Omental fat pad (tissue), 4 donors: ENCODE measurements around the gene RALB. TPM values are rescaled to one million over a fixed set of nuclear protein-coding genes. Genes with fewer than 3 reads are reported as not detected.
A peak's percentile ranks its signal among the peaks of the same experiment; 100 is the strongest.

ENCODE experiments used
- ATAC-seq: fragments of 150-250 bp; one replicate; pipeline ENCODE4 v1.9.1; 2016; ENCODE audit warnings: mild to moderate bottlenecking, moderate library complexity; ENCODE audit not compliant: low FRiP score
- DNase-seq: peaks from one replicate; pipeline ENCODE4 v3.0.0-alpha.2; 2019; ENCODE audit warnings: low spot score
- CTCF ChIP-seq, 3 donors: fragments of 450-650 bp; IDR thresholded peaks; one replicate each; pipeline ENCODE4 v1.5.1; 2016 to 2017; ENCODE audit warnings: antibody characterized with exemption in 3 of 3, mild to moderate bottlenecking in 3 of 3, moderate library complexity in 2 of 3
- total RNA-seq, 4 donors: library from RNA; depleted of rRNA; stranded (reverse); fragments of >200 nt; gene quantifications; one replicate each; pipeline ENCODE4 v1.1.0, GENCODE V29; 2016

RALB gene
- total RNA-seq, 4 donors from 2014 or later, result 41.5 to 74.2 (median 51.4) TPM

- TF ChIP-seq CTCF (IDR thresholded peaks at IDR 0.05), result no peak
- ATAC-seq, result no peak
- no peak for DNase-seq
These were observed 8.6 kb upstream of the RALB start for GRCh38 chr2:120243875-120244553.

GRCh38 chr2:120244656-120245519 lies 7.8 kb upstream of the RALB start:
- TF ChIP-seq CTCF (IDR thresholded peaks at IDR 0.05), result no peak
- DNase-seq (no peak), ATAC-seq (peak; percentile 30)

- no peak for DNase-seq
- TF ChIP-seq CTCF (IDR thresholded peaks at IDR 0.05), result no peak
- peak; percentile 77 for ATAC-seq
These were observed 6.9 kb upstream of the RALB start for GRCh38 chr2:120245520-120246332.

- ATAC-seq (no peak), DNase-seq (no peak)
- no peak for TF ChIP-seq CTCF (IDR thresholded peaks at IDR 0.05)
These were observed 5.9 kb upstream of the RALB start for GRCh38 chr2:120246546-120247300.

GRCh38 chr2:120247851-120248250 lies 4.8 kb upstream of the RALB start:
- DNase-seq, result no peak
- ATAC-seq, result no peak
- TF ChIP-seq CTCF (IDR thresholded peaks at IDR 0.05), result no peak

- ATAC-seq, result no peak
- no peak for DNase-seq
- TF ChIP-seq CTCF (IDR thresholded peaks at IDR 0.05), result no peak
These were observed 2.0 kb upstream of the RALB start for GRCh38 chr2:120250640-120251039.
